ENCODE measurements around the gene USP38. TPM values are rescaled to one million over a fixed set of nuclear protein-coding genes. Genes with fewer than 3 reads are reported as not detected.
"Not testable (repeated sequence)": the region's sequence is repeated elsewhere in the genome, so short reads cannot be mapped to it uniquely, and the experiment has no call there.

USP38 gene
- polyA plus RNA-seq, 1 donor from 2014 or later, result 19.4 TPM

- no peaks in the 10 kb centered on the region for H3K9me3 Mint-ChIP-seq
- H3K4me3 Mint-ChIP-seq, result peak overlapping the region; percentile 83 to 100 (median 90)
- H3K27me3 Mint-ChIP-seq, result no peaks in the 10 kb centered on the region
- H3K4me1 Mint-ChIP-seq, result peaks cover 38 to 56% (median 40%) of the 10 kb centered on the region in 3 donors
- H3K27ac Mint-ChIP-seq, result peak overlapping the region; percentile 44 to 56 (median 56)
- H3K36me3 Mint-ChIP-seq, result peaks cover 4% of the 10 kb centered on the region
Measured at GRCh38 chr4:143188136-143189088, 3.7 kb downstream of the USP38 start.

DNA sequence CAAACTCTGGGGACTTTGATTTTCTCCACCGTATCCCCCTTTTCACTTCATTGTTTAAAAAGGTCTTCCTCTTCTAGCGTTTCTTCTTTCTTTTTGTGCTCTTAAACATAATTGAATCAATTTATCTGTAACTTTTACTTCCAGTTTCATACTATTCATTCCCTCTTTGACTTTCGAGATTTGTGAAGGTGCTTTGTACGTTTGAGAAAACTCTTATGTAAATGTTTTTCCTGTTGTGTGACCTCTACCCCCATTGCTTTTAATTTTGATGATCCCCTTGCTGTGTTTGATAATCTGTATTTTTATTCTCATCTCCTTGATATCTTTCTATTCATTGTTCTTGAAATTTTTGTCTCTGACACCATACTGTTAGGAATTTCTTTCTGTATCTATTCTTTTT is 4.8 kb downstream of the USP38 start:
- H3K27me3 Mint-ChIP-seq, result no peaks in the 10 kb centered on the region
- peak overlapping the region; percentile 25 to 75 (median 44) for H3K27ac Mint-ChIP-seq
- no peaks in the 10 kb centered on the region for H3K9me3 Mint-ChIP-seq
- H3K4me1 Mint-ChIP-seq, result peaks cover 34 to 51% (median 35%) of the 10 kb centered on the region in 3 donors
- H3K36me3 Mint-ChIP-seq, result peaks cover 4% of the 10 kb centered on the region
- H3K4me3 Mint-ChIP-seq, result peak overlapping the region; percentile 59 to 100 (median 81)

GRCh38 chr4:143195581-143195980 is 10.9 kb downstream of the USP38 start:
- H3K36me3 Mint-ChIP-seq, result peaks cover 10% of the 10 kb centered on the region
- H3K4me1 Mint-ChIP-seq, result peaks cover 9 to 14% (median 12%) of the 10 kb centered on the region in 3 donors
- H3K27me3 Mint-ChIP-seq, result no peaks in the 10 kb centered on the region
- no peak overlapping the region for H3K4me3 Mint-ChIP-seq
- H3K27ac Mint-ChIP-seq, result no peak overlapping the region
- H3K9me3 Mint-ChIP-seq, result no peaks in the 10 kb centered on the region

GRCh38 chr4:143196323-143196722 is 11.6 kb downstream of the USP38 start:
- peaks cover 9 to 12% (median 11%) of the 10 kb centered on the region in 3 donors for H3K4me1 Mint-ChIP-seq
- H3K27me3 Mint-ChIP-seq, result no peaks in the 10 kb centered on the region
- H3K27ac Mint-ChIP-seq, result no peak overlapping the region
- no peaks in the 10 kb centered on the region for H3K9me3 Mint-ChIP-seq
- peaks cover 12% of the 10 kb centered on the region for H3K36me3 Mint-ChIP-seq
- no peak overlapping the region for H3K4me3 Mint-ChIP-seq

GRCh38 chr4:143199503-143199902 is 14.8 kb downstream of the USP38 start:
- H3K36me3 Mint-ChIP-seq, result peaks cover 17% of the 10 kb centered on the region
- H3K4me3 Mint-ChIP-seq, result no peak overlapping the region
- peaks cover 6 to 9% (median 8%) of the 10 kb centered on the region in 3 donors for H3K4me1 Mint-ChIP-seq
- H3K27ac Mint-ChIP-seq, result no peak overlapping the region
- H3K9me3 Mint-ChIP-seq, result no peaks in the 10 kb centered on the region
- no peaks in the 10 kb centered on the region for H3K27me3 Mint-ChIP-seq

DNA sequence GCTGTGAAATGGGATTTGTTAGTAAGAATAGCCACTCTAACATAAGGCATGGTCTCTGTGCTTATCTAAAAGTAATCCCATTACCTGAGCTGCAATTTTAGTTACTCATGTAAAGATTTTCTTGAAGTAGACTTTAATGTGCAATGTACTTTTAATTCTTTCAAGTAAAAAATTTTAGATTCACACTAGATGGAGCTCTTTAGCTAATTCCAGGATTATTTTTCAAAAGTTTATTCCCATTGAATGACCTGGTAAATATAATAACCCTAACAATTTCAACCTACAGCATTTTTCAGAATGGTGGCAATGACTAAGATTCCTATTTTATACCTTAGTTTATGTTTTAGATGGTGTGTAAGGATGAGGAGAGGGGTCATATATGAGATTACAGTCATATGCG is 18.1 kb downstream of the USP38 start:
- no peaks in the 10 kb centered on the region for H3K27me3 Mint-ChIP-seq
- H3K4me3 Mint-ChIP-seq, result no peak overlapping the region
- H3K27ac Mint-ChIP-seq, result no peak overlapping the region
- peaks cover 6 to 13% (median 10%) of the 10 kb centered on the region in 3 donors for H3K4me1 Mint-ChIP-seq
- H3K9me3 Mint-ChIP-seq, result no peaks in the 10 kb centered on the region
- H3K36me3 Mint-ChIP-seq, result peaks cover 15% of the 10 kb centered on the region

DNA sequence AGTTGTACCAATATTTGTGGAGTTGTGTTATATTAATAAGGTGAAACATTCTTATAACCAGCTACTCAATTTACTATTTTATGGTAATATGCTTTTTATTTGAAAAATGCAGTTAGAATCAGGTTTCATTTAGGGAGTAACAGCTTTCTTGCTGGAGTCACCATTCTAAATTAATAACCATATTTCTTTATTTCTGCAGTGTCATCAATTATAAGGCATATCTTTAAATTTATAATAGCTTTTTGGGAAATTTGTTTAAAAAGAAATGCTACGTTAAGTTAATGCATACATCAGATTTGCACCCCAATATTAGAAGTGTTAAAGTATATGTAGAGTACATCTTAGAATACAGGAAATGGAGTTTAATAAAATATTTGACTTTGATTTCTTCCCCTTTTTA is 18.9 kb downstream of the USP38 start:
- Mint-ChIP-seq H3K9me3 (no peaks in the 10 kb centered on the region), H3K27ac (no peak overlapping the region), H3K27me3 (no peaks in the 10 kb centered on the region), H3K4me1 (peaks cover 6 to 13% (median 10%) of the 10 kb centered on the region in 3 donors), H3K36me3 (peaks cover 14% of the 10 kb centered on the region), H3K4me3 (no peak overlapping the region)

- Mint-ChIP-seq H3K9me3 (no peaks in the 10 kb centered on the region), H3K36me3 (peaks cover 11% of the 10 kb centered on the region), H3K4me3 (no peak overlapping the region), H3K4me1 (peaks cover 4% of the 10 kb centered on the region in 3 donors), H3K27ac (no peak overlapping the region), H3K27me3 (no peaks in the 10 kb centered on the region)
Measured at GRCh38 chr4:143207555-143207954, 22.8 kb downstream of the USP38 start.

DNA sequence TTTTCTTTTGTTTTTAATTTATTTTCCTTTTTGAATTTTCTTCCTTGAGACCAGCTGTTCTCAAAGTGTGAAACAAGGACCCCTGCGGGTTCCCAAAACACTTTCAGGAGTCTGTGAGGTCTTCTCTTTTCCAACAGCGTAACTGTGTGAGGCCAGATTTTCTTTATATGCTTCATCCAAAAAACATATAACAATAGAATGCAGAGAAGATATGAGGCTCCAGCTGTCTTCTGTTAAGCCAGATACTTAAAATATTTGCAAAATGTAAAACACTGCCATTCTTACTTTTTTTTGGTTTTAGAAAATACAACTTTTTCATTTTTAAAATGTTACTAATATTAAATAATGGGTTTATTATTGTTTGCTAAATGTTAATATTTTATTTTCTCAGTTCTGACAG is 27.8 kb downstream of the USP38 start:
- H3K27ac Mint-ChIP-seq, result no peak overlapping the region
- no peaks in the 10 kb centered on the region for H3K27me3 Mint-ChIP-seq
- H3K4me3 Mint-ChIP-seq, result no peak overlapping the region
- H3K36me3 Mint-ChIP-seq, result peaks cover 1% of the 10 kb centered on the region
- no peaks in the 10 kb centered on the region for H3K9me3 Mint-ChIP-seq
- peaks cover 0 to 1% (median under 1%) of the 10 kb centered on the region in 3 donors for H3K4me1 Mint-ChIP-seq

GRCh38 chr4:143215873-143216272 is 31.2 kb downstream of the USP38 start:
- Mint-ChIP-seq H3K27ac (no peak overlapping the region), H3K4me3 (no peak overlapping the region), H3K36me3 (peaks cover 1% of the 10 kb centered on the region), H3K4me1 (no peaks in the 10 kb centered on the region), H3K27me3 (no peaks in the 10 kb centered on the region), H3K9me3 (no peaks in the 10 kb centered on the region)

- Mint-ChIP-seq H3K36me3 (peaks cover 3% of the 10 kb centered on the region), H3K27ac (no peak overlapping the region), H3K4me1 (no peaks in the 10 kb centered on the region), H3K27me3 (no peaks in the 10 kb centered on the region), H3K4me3 (no peak overlapping the region), H3K9me3 (no peaks in the 10 kb centered on the region)
Measured at GRCh38 chr4:143224255-143224654, 39.5 kb downstream of the USP38 start.

DNA sequence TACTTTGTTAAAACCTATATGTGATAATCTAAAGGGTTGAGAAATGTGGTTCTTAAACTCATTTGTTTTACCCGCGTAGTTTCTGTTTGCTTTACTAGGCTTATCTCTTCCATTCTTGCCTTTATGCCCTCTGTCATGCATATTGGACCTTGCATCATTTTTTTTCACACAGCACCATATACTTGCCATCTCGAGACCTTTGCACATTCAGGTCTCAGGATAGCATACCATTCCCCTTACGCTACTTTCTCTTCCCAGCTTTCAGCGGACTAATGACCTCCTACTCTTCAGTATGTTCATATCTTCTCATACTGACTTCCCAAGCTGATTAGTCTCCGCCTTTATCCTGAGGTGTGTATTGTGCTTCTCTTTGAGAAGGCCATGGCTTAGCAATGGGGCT is 40.5 kb downstream of the USP38 start:
- H3K9me3 Mint-ChIP-seq, result no peaks in the 10 kb centered on the region
- no peaks in the 10 kb centered on the region for H3K27me3 Mint-ChIP-seq
- no peak overlapping the region for H3K4me3 Mint-ChIP-seq
- H3K4me1 Mint-ChIP-seq, result no peaks in the 10 kb centered on the region
- H3K36me3 Mint-ChIP-seq, result peaks cover 3% of the 10 kb centered on the region
- H3K27ac Mint-ChIP-seq, result no peak overlapping the region

DNA sequence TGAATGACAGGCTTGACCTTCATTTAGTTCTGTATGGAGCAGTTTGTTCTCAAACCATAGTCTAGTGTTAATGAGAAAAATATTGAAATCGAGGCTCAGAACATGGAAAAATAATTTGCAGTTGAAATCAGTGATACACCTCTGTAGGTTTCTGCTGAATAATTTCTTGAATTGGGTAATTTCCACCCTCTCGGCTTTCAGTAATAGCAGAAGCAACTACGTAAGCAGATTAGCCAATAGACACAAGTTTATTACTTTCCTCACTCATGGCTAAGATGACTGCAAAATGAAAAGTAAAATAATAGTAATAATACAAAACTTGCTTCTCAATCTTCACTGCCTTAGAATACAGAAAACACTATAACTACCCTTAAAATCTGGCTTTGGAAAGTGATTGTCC is 46.0 kb downstream of the USP38 start:
- H3K4me1 Mint-ChIP-seq, result no peaks in the 10 kb centered on the region
- H3K27ac Mint-ChIP-seq, result no peak overlapping the region
- no peak overlapping the region for H3K4me3 Mint-ChIP-seq
- no peaks in the 10 kb centered on the region for H3K27me3 Mint-ChIP-seq
- H3K9me3 Mint-ChIP-seq, result no peaks in the 10 kb centered on the region
- no peaks in the 10 kb centered on the region for H3K36me3 Mint-ChIP-seq

DNA sequence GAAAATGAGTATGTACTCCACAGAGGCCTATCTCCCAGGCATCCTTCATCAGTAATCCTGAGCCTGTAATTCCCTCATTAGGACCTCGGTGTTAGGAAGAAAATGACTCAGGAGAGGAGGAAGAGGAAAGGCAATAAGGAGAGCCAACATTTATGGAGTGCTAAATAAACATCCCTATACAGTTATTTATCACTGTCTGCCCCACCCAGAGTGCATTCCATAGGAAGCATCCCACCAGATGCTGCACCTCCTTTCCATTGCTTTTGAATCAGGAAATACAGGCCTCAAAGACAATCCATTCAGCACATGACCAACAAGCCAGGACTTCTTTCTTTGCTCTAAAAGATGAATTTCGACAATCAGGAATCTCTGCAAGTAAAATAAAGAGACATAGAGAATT is 47.6 kb downstream of the USP38 start:
- H3K4me1 Mint-ChIP-seq, result no peaks in the 10 kb centered on the region
- H3K36me3 Mint-ChIP-seq, result no peaks in the 10 kb centered on the region
- H3K9me3 Mint-ChIP-seq, result no peaks in the 10 kb centered on the region
- no peak overlapping the region for H3K4me3 Mint-ChIP-seq
- no peaks in the 10 kb centered on the region for H3K27me3 Mint-ChIP-seq
- no peak overlapping the region for H3K27ac Mint-ChIP-seq

DNA sequence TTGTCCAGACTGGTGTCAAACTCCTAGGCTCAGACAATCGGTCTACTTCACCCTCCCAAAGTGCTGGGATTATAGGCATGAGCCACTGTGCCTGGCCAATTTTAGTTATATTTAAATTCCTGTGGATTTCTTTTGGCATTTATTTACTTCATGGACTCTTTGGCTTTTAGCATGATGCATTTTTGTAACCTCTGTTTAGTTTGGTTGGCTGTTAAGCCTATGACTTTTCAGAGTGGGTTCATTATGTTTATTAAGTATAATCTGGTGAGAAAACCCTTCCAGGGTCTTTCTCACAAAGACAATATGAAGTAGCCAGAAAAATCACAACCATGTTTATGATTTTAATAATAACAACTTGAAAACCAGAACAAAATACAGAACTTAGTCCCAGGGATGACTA is 49.4 kb downstream of the USP38 start:
- Mint-ChIP-seq H3K4me1 (no peaks in the 10 kb centered on the region), H3K36me3 (no peaks in the 10 kb centered on the region), H3K27me3 (no peaks in the 10 kb centered on the region), H3K4me3 (no peak overlapping the region), H3K9me3 (no peaks in the 10 kb centered on the region), H3K27ac (no peak overlapping the region)

- not testable (repeated sequence) for H3K4me1 Mint-ChIP-seq
Measured at GRCh38 chr4:143237195-143237594, 52.5 kb downstream of the USP38 start.

More at GRCh38 chr4:143237195-143237594, 52.5 kb downstream of the USP38 start:
- not testable (repeated sequence) for H3K9me3 Mint-ChIP-seq, H3K27ac Mint-ChIP-seq, H3K36me3 Mint-ChIP-seq, H3K4me3 Mint-ChIP-seq, H3K27me3 Mint-ChIP-seq

Measured in IgD-negative memory B cell (primary cell).